Hepatocyte (in vitro differentiated cells): ENCODE results near the gene AMH.

Experiments
- CTCF ChIP-seq: fragments of 200-600 bp; sonication (generic); IDR thresholded peaks from 2 replicates; pipeline ENCODE4 v1.5.1; 2016; ENCODE audit warnings: antibody characterized with exemption, mild to moderate bottlenecking; ENCODE audit not compliant: poor library complexity
- EZH2 ChIP-seq: fragments of 200-600 bp; sonication (generic); IDR thresholded peaks from 2 replicates; pipeline ENCODE4 v1.6.1; 2016; ENCODE audit warnings: antibody characterized with exemption, mild to moderate bottlenecking, borderline replicate concordance
- EZH2phosphoT487 ChIP-seq: fragments of 200-600 bp; sonication (generic); IDR thresholded peaks from one replicate; pipeline ENCODE4 v1.6.1; 2018; ENCODE audit warnings: antibody characterized with exemption, mild to moderate bottlenecking, low read depth, moderate library complexity; ENCODE audit not compliant: unreplicated experiment, severe bottlenecking

- no peak for TF ChIP-seq CTCF
- no peak for TF ChIP-seq EZH2
- no peak for TF ChIP-seq EZH2phosphoT487
Measured at GRCh38 chr19:2274185-2274711, 25.1 kb downstream of the AMH start.
